Measurements from ENCODE around the gene CCDC180.
"Not testable (repeated sequence)": the region's sequence is repeated elsewhere in the genome, so short reads cannot be mapped to it uniquely, and the experiment has no call there.

Gene CCDC180

GRCh38 chr9:97311798-97312500, 4.5 kb downstream of the CCDC180 start:
- DNase-seq, result no peak

- no peak for DNase-seq
Measured at GRCh38 chr9:97312556-97312955, 5.1 kb downstream of the CCDC180 start.

- DNase-seq, result no peak
Measured at GRCh38 chr9:97313243-97313642, 5.8 kb downstream of the CCDC180 start.

GRCh38 chr9:97313746-97314145, 6.3 kb downstream of the CCDC180 start:
- DNase-seq, result no peak

GRCh38 chr9:97314503-97314902, 7.0 kb downstream of the CCDC180 start:
- no peak for DNase-seq

- no peak for DNase-seq
Measured at GRCh38 chr9:97315550-97315949, 8.1 kb downstream of the CCDC180 start.

- no peak for DNase-seq
Measured at GRCh38 chr9:97316904-97317303, 9.4 kb downstream of the CCDC180 start.

GRCh38 chr9:97318433-97318832, 11.0 kb downstream of the CCDC180 start:
- no peak for DNase-seq

- no peak for DNase-seq
Measured at GRCh38 chr9:97319395-97319794, 11.9 kb downstream of the CCDC180 start.

GRCh38 chr9:97320080-97320642, 12.7 kb downstream of the CCDC180 start:
- no peak for DNase-seq

GRCh38 chr9:97321251-97321650, 13.8 kb downstream of the CCDC180 start:
- no peak for DNase-seq

GRCh38 chr9:97321691-97322090, 14.2 kb downstream of the CCDC180 start:
- no peak for DNase-seq

- DNase-seq, result no peak
Measured at GRCh38 chr9:97322105-97322504, 14.6 kb downstream of the CCDC180 start.

- no peak for DNase-seq
Measured at GRCh38 chr9:97324954-97325353, 17.5 kb downstream of the CCDC180 start.

GRCh38 chr9:97327562-97327961, 20.1 kb downstream of the CCDC180 start:
- no peak for DNase-seq

GRCh38 chr9:97332993-97333392, 25.5 kb downstream of the CCDC180 start:
- DNase-seq, result no peak

- DNase-seq, result not testable (repeated sequence)
Measured at GRCh38 chr9:97335622-97336021, 28.2 kb downstream of the CCDC180 start.

GRCh38 chr9:97348871-97349270, 41.4 kb downstream of the CCDC180 start:
- no peak for DNase-seq

GRCh38 chr9:97349400-97349799, 41.9 kb downstream of the CCDC180 start:
- DNase-seq, result no peak

GRCh38 chr9:97354637-97355036, 47.2 kb downstream of the CCDC180 start:
- DNase-seq, result no peak

- DNase-seq, result no peak
Measured at GRCh38 chr9:97357056-97357455, 49.6 kb downstream of the CCDC180 start.

Data from activated T-cell treated with anti-CD3 and anti-CD28 coated beads for 4 hours (primary cell).